GM19468 (cell line): ENCODE measurements around the gene MAP1LC3B2.

ENCODE experiments used
- ATAC-seq: cut with Tn5 transposase; IDR thresholded peaks from one replicate; pipeline ENCODE4 v1.9.1; 2021; ENCODE audit warnings: mild to moderate bottlenecking, moderate library complexity, moderate number of reproducible peaks; ENCODE audit not compliant: unreplicated experiment; ENCODE audit errors: extremely low read depth

Gene MAP1LC3B2

GRCh38 chr12:116559162-116559935 lies at the start of gene MAP1LC3B2:
Gene MAP1LC3B2 (plus strand): TSS chr12:116559381. CDS start chr12:116575943, 16,562 bp downstream.
- ATAC-seq, result peak; percentile 75

DNA sequence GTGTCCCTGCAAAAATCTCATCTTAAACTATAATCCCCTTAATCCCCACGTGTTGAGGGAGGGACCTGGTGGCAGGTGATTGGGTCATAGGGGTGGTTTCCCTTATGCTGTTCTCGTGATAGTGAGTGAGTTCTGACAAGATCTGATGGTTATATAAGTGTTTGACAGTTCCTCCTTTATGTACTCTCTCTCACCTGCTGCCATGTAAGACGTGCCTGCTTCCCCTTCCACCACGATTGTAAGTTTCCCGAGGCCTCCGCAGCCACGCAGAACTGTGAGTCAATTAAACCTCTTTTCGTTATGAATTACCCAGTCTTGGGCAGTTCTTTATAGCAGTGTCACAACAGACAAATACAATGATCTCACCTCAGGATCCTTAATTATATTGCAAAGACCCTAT lies 45.2 kb upstream of the MAP1LC3B2 start:
- no peak for ATAC-seq

DNA sequence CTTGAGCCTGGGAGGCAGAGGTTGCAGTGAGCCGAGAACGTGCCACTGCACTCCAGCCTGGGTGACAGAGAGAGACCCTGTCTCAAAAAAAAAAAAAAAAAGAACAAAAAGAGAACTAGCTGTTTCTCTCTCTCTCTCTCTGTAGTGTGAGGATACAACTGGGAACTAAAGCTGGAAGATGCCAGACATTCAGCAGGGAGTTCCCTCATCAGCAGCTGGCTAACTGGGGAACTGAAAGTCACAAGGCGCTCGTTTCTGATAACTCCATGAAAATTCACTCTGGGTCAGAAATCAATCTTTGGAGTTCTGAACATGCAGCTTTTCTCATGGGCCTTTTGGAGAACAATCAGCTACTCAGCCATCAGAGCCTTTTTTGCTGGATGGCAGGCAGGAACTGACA lies 43.5 kb upstream of the MAP1LC3B2 start:
- ATAC-seq, result no peak

GRCh38 chr12:116516657-116517056 lies 42.5 kb upstream of the MAP1LC3B2 start:
- no peak for ATAC-seq

DNA sequence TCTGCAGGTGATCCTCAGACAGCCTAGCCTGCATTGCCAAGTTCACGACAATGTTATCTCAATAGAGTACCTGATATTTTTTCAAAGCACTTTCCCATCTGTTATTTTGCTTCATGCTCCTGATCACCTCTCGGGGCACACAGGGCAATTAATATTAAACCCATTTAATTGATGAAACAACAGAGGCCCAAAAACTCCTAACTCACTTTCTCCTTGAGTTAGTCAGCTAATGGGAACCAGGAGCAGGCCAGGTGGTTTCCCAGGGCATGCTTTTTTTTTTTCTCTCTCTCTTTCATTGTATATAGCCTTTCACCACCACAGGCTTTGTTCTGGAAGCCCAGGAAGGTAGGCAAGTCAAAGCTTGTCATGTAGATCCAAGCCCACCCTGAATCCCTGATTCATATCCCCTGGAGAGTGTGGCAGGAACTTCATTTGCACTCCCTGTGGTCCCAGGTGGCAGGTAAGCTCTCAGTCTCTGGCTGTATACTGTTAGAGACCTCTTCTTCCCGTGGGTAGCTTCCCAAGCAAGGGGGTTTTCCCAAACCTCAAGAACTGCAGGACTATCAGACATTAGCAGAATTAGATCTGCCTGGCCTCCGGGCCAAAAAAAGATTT lies 41.6 kb upstream of the MAP1LC3B2 start:
- ATAC-seq, result no peak

DNA sequence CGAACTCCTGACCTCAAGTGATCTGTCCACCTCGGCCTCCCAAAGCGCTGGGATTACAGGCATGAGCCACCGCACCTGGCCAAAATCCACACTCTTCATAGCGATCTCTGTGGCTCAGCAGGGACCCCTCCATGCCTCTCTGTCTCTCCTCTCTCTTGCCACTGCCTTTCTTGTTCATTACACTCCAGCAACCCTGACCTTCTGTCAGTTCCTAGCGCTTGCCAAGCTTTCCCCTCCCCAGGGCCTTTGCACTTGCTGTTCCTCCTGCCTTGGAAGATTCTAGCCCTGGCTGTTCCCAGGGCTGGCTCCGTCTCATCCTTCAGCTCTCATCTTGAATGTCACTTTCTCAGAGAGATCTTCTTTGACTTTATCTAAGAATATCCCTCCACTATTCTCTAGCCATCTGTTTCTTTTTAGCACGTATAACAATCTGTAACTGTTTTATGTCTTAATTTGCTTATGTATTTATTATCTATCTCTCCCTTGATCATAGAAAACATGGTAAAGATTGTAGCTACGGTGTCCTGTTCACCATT lies 38.9 kb upstream of the MAP1LC3B2 start:
- no peak for ATAC-seq

- no peak for ATAC-seq
Observed at GRCh38 chr12:116520801-116521471, 38.2 kb upstream of the MAP1LC3B2 start.

GRCh38 chr12:116524311-116524710 lies 34.9 kb upstream of the MAP1LC3B2 start:
- no peak for ATAC-seq

DNA sequence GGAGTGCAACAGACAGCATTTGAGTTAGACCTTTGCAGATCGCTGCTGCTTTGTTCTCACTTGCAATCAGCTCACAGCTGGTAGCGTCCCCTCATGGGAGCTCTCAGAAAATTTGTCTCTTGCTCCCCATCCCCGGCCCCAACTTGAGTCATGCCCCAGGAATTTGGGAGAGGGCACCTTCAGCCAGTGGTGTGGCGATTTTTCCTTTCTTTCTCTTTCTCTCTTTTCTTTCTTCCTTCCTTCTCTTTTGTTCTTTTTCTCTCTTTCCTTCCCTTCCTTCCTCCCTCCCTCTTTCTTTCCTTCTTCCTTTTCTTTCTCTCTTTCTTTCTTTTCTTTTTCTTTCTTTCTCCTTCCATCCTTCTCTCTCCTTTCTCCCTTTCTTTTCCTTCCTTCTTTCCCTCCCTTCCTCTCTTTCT lies 34.2 kb upstream of the MAP1LC3B2 start:
- no peak for ATAC-seq

DNA sequence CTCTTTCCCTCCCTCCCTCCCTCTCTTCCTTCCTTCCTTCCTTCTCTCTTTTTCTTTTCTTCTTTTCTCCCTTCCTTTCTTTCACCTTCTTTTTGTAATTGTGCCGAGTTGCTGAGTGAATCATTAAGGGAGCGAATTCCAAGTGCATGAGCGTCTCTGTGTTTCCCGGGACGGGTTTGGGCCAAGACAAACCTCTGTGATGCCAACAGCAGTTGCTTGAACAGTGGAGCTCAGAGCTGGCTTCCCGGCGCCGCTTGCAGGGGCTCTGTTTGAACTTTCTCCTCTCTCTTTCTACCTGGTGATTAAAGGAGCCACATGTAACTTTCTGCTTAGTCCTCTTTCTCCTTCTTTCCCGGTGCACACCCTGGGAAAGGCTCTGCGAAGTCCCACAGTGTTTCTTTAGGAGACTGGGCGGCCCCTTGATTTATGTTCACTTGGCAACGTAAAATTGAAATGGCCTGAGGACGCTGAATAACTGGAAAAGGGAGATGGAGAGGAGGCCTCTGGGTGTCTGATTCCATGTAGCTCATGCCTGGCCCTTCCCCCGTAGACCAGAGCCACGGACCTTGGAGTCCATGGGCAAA lies 33.7 kb upstream of the MAP1LC3B2 start:
- no peak for ATAC-seq

GRCh38 chr12:116528065-116528464 lies 31.1 kb upstream of the MAP1LC3B2 start:
- no peak for ATAC-seq

GRCh38 chr12:116528498-116528897 lies 30.7 kb upstream of the MAP1LC3B2 start:
- no peak for ATAC-seq

GRCh38 chr12:116529048-116529447 lies 30.1 kb upstream of the MAP1LC3B2 start:
- ATAC-seq, result no peak

DNA sequence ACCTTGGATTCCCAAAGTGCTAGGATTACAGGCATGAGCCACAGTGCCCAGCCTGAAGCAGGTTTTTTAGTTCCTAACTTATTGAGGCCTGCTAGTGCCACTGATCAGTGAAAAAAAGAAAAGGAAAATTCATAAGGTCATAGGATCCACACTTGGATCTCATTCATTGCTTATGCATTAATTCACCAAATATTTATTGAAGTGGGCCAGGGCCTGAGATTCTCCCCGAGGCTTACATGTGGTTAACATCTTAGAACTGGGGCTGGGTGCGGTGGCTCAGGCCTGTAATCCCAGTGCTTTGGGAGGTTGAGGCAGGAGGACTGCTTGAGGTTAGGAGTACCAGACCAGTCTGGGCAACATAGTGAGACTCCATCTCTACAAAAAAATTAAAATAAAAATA lies 29.5 kb upstream of the MAP1LC3B2 start:
- no peak for ATAC-seq

- ATAC-seq, result no peak
Observed at GRCh38 chr12:116532428-116532827, 26.8 kb upstream of the MAP1LC3B2 start.

DNA sequence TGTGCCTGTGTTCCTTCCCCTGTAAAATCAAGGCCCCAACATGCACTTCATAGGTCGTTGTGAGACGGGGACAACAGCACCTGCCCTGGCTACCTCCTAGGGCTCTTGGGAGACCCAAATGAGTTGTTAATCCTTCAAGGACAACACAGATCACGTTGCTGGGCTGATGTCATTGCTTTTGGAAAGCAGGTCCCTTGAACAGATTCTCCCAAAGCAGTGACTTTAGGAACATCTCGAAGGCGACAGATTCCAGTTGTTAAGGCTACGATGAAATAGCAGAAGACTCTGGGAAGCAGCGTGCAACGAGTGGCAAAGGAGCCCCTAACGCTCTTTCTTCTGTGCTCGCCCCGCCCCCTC lies 26.2 kb upstream of the MAP1LC3B2 start:
- ATAC-seq, result no peak

DNA sequence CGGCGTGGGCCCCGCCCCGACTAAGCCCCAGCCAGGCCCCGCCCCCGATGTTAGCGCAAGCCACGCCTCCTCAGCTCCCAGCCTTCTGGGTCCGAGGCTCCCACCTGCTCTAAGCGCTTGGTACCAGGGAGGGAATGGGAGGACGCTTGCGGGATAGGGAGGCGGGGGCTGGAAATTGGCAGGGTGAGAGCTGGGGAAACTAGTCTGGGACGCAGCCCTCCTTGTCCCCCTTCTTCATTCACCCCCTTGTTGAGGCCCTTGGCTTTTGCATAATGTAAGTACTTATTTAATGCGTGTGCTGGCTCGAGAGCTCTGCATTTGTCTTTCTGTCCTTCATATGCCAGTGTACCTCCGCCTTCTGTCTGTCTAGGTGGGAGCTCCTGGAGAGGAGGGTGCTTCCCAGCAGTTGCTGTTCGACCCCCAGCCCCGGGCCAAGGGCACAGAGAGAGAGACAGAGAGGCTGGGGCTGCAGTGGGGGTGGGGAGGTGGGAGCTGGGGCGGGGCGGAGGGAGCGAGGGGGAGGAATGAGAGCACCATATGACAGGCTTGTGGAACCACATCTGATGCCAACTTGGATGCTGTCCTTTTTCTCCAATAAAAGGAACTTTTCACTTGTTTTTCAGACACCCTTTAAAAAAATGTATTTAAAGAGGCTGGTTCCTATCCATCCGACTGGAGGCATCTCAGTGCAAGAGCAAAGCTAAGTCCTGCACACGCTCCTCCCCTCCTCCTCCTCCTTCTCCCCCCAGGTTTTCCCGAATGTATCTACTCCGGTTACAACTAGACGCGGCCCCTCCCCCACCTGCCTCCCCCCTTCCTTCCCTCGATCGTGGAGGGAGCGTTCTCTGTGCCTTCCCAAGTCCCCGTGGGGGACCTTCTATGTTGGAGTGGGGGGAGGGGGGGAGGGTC lies 25.6 kb upstream of the MAP1LC3B2 start:
- peak; percentile 31 for ATAC-seq

GRCh38 chr12:116534311-116535121 lies 24.7 kb upstream of the MAP1LC3B2 start:
- no peak for ATAC-seq

GRCh38 chr12:116535241-116535640 lies 23.9 kb upstream of the MAP1LC3B2 start:
- ATAC-seq, result no peak
